GM19193 (cell line): Measurements from ENCODE around the gene SLC38A1.

Source experiments
- POLR2A ChIP-seq: IDR thresholded peaks from 4 replicates; pipeline ENCODE4 v1.6.1; 2011; ENCODE audit not compliant: insufficient read depth, insufficient read length; ENCODE audit errors: extremely low read depth

SLC38A1 gene

DNA sequence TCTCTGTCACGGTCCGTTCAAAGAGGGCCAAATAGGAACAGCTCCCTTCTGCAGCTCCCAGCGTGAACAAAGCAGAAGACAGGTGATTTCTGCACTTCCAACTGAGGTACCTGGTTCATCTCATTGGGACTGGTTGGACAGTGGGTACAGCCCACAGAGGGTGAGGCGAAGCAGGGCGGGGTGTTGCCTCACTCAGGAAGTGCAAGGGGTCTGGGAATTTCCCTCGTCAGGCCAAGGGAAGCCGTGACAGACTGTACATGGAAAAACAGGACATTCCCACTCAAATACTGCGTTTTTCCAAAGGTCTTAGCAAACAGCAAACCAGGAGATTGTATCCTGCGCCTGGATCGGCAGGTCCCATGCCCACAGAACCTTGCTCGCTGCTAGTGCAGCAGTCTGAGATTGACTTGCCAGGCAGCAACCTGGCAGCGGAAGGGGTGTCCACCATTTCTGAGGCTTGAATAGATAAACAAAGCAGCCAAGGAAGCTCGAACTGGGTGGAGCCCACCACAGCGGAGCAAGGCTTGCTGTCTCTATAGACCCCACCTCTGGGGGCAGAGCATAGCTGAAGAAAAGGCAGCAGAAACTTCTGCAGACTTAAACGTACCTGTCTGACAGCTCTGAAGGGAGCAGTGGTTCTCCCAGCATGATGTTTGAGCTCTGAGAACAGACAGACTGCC, 22.7 kb downstream of the SLC38A1 start:
- no peak for TF ChIP-seq POLR2A

GRCh38 chr12:46244997-46245396, 23.8 kb downstream of the SLC38A1 start:
- no peak for TF ChIP-seq POLR2A

- TF ChIP-seq POLR2A, result no peak
Measured at GRCh38 chr12:46244273-46244915, 24.4 kb downstream of the SLC38A1 start.

DNA sequence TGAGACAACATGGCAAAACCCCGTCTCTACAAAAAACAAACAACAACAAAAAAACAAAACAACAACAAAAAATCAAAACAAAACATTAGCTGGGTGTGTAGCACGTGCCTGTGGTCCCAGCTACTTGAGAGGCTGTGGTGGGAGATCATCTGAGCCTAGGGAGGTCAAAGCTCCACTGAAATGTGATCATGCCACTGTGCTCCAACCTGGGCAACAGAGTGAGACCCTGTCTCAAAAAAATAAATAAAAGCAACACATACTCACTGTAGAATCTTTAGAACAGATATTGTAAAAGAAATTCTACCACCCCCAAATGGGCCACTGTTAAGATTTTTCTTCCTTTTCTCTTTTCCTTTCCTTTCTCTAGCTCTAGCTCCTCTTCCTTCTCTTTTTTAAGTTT, 26.3 kb downstream of the SLC38A1 start:
- no peak for TF ChIP-seq POLR2A

- no peak for TF ChIP-seq POLR2A
Measured at GRCh38 chr12:46240436-46240835, 28.4 kb downstream of the SLC38A1 start.

DNA sequence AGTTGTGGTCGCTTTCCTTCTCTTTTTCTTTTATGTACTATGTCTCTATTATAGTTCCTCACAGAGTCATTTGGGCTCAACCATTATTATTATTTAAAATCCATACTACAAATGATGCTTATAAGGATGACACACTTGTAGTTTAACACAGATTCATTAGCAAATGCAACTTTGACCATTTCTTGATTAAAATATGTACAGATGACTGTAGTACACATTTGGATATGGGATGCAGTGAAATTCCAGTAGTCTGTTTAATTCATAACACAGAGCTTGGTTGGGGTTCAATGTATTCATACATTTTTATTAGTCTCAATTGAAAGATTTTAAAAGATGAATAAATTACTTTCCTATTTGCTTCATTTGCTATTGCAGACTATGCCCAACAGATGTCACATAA, 30.0 kb downstream of the SLC38A1 start:
- no peak for TF ChIP-seq POLR2A

DNA sequence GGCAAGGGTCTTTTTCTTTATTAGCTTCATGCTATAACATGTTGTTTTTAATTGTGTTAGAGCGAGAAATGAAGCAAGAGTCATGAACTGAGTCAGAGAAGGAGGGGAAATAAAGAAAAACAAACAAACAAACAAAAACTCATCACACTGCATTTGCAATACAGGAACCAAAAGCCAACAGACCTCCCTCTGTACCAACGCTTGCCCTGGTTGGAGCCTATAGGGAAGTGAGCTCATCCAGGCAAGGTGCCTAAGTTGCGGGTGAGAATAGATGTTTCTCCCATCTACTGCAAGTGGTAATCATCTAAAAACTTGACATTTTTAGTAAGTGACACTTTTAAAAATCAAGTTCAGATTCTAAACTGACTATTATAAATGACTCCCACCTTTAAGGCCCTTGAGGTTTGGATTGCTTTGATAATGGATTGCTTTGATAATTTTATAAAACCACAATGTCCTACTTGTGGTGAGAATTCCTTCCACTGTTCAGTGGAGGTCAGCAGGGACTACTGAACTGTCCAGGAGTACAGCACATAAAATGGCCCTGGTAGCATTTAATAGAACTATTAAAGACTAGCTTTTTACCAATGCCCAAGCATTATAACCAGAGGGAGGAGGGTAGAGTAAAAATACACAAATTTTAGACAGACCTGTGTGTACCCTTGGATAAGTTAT, 31.3 kb downstream of the SLC38A1 start:
- TF ChIP-seq POLR2A, result no peak

GRCh38 chr12:46234000-46234399, 34.8 kb downstream of the SLC38A1 start:
- no peak for TF ChIP-seq POLR2A

GRCh38 chr12:46233423-46233822, 35.4 kb downstream of the SLC38A1 start:
- TF ChIP-seq POLR2A, result no peak

DNA sequence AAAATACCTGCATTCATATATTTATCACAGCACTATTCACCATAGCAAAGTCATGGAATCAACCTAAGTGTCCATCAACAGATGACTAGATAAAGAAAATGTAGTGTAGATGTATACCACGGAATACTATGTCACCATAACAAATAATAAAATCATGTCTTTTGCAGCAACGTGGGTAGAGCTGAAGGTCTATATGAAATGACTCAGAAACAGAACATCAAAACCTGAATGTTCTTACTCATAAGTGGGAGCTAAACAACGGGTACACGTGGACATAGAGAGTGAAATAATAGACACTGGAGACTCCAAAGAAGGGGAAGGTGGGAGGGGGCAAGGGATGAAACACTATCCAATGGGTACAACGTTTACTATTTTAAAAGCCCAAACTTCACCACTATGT, 37.9 kb downstream of the SLC38A1 start:
- TF ChIP-seq POLR2A, result no peak

GRCh38 chr12:46230306-46230705, 38.5 kb downstream of the SLC38A1 start:
- TF ChIP-seq POLR2A, result no peak

GRCh38 chr12:46227616-46228015, 41.2 kb downstream of the SLC38A1 start:
- TF ChIP-seq POLR2A, result no peak

- TF ChIP-seq POLR2A, result no peak
Measured at GRCh38 chr12:46224386-46224785, 44.5 kb downstream of the SLC38A1 start.

DNA sequence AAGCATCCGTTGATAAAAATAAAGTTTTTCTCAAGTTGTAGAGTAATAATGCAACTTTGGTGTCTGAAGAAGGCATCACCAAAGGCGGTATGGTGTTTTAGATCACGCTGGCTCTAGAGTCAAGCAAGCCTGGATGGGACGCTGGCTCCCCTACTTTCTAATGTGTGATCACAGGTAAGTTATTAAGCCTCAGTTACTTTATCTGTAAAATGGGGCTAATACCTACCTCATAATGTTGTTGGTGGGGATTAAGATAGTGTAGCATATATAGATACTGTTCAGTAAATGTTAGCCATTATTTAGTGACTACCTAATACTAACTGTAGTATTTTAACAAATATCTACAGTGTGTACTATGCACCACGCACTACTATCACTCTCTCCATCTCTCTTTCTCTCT, 45.8 kb downstream of the SLC38A1 start:
- no peak for TF ChIP-seq POLR2A

- TF ChIP-seq POLR2A, result no peak
Measured at GRCh38 chr12:46222636-46223035, 46.2 kb downstream of the SLC38A1 start.
